Fibroblast of the aortic adventitia (primary cell): ENCODE data around the gene PALM2AKAP2. TPM values are rescaled to one million over a fixed set of nuclear protein-coding genes. Genes with fewer than 3 reads are reported as not detected.

Experiments
- DNase-seq: peaks from one replicate; pipeline ENCODE4 v3.0.0-alpha.2; 2010; ENCODE audit warnings: low read depth
- H3K4me3 ChIP-seq: 2 replicates; pipeline ENCODE4 v1.5.1; 2011; ENCODE audit warnings: low read depth, mild to moderate bottlenecking, control low read depth, low read length, moderate library complexity
- total RNA-seq: library from RNA; depleted of rRNA; stranded (reverse); fragments of >200 nt; gene quantifications from 2 replicates; pipeline ENCODE4 v1.2.3, GENCODE V29; 2012; ENCODE audit warnings: low replicate concordance
- TF ChIP-seq, protein P1 (sequence below): IDR thresholded peaks from 2 replicates; pipeline ENCODE4 v1.5.1; 2011; ENCODE audit warnings: mild to moderate bottlenecking, low read length, control low read depth, inconsistent platforms; ENCODE audit not compliant: insufficient read depth

PALM2AKAP2 gene
- total RNA-seq, 1 donor = 4.2 TPM

DNA sequence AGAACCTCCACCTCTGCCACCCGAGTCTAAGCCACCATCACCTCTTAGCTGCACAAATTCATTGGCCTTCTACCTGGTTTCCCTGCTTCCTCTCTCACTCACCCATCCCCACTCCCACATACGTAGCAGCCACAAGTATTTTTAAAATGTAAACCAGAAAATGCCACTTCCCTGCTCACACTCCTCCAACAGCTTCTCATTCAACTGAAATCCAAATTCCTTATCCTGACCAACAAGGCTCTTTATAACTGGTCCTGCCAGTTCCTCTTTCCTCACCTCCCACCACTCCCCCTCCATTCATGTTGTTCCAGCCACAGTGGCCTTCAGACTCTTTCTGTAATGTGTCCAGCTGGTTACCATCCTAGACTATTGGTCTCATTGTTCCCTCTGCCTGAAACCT lies 25.0 kb upstream of the PALM2AKAP2 start:
- H3K4me3 ChIP-seq = no peak overlapping the region
- TF ChIP-seq, protein P1, sequence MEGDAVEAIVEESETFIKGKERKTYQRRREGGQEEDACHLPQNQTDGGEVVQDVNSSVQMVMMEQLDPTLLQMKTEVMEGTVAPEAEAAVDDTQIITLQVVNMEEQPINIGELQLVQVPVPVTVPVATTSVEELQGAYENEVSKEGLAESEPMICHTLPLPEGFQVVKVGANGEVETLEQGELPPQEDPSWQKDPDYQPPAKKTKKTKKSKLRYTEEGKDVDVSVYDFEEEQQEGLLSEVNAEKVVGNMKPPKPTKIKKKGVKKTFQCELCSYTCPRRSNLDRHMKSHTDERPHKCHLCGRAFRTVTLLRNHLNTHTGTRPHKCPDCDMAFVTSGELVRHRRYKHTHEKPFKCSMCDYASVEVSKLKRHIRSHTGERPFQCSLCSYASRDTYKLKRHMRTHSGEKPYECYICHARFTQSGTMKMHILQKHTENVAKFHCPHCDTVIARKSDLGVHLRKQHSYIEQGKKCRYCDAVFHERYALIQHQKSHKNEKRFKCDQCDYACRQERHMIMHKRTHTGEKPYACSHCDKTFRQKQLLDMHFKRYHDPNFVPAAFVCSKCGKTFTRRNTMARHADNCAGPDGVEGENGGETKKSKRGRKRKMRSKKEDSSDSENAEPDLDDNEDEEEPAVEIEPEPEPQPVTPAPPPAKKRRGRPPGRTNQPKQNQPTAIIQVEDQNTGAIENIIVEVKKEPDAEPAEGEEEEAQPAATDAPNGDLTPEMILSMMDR = no peak
- DNase-seq = no peak

DNA sequence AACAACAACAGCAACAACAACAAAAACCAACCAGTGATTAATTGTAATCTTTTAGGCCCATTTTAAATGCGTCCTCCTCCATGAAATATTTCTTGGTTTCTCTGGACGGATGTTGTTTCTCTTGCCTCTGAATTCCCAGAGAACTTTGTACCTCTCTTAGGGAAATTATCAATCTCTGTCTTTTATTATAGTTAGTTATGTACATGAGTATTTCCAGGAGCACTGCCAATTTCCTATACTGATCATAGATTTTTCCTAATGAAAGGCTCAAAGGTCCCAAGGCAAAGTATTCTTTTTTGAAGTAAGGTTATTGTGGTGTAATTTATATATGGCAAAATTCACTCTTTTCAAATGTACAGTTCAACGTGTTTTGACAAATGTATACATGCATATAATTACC lies 20.4 kb upstream of the PALM2AKAP2 start:
- TF ChIP-seq, protein P1 = no peak
- DNase-seq = no peak

DNA sequence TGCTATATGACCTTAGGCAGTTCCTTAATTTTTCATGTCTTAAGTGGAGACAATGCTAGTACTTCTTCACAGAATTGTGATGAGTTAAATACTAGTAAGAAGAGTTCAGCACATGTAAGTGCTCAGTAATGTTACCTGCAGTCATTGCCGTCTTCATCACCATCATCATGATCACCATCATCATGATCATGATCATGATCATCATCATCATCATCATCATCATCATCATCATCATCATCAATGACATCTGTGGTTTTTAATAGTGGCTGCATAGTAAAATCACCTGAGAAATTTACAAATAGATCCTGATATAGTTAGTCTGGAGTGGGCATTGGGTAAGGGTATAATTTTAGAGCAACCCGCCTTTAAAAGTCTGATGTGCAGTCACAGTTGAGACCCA lies 14.7 kb upstream of the PALM2AKAP2 start:
- TF ChIP-seq, protein P1 = no peak
- DNase-seq = no peak
- H3K4me3 ChIP-seq = no peak overlapping the region

More for the DNA sequence above, 20.4 kb upstream of the PALM2AKAP2 start:
- no peak overlapping the region for H3K4me3 ChIP-seq

DNA sequence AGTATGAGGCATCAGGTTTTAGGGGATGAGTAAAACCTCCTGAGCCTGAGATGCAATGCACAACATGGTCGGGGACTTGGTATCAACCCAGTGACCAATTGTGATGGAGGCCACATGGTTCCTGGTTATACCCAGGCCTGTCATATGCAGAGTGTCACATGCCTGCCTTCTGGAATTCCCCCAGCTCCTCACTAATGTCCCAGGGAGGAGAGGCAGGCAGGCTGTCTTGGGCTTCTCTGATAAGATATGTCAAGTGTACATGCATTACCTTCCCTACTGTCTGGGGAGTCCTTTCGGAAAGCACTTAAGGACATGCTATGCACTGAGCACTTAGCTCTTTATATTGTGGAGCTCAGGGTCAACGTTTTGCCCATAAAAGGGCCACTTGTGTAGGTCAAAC lies 14.2 kb upstream of the PALM2AKAP2 start:
- no peak for DNase-seq
- no peak overlapping the region for H3K4me3 ChIP-seq
- TF ChIP-seq, protein P1 = no peak

DNA sequence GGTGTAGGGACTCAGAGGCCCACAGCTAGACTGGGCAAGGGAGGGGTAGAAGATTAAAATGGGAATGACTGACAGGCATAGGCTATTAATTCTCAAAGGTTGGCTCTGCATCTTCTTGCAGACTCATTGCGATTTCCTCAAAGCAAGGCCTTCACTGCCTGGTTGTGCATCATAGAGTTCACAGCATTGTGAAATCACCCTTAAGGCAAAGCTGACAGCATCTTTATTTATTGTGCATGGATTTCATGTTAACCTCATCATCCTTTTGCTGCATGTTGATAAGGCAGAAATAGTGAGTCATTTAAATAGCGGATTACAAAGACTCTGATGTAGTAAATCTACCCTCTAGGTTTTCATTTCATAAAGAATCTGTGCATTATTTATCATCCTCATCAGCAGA lies 13.6 kb upstream of the PALM2AKAP2 start:
- peak; percentile 86 for DNase-seq
- TF ChIP-seq, protein P1 = no peak
- no peak overlapping the region for H3K4me3 ChIP-seq

DNA sequence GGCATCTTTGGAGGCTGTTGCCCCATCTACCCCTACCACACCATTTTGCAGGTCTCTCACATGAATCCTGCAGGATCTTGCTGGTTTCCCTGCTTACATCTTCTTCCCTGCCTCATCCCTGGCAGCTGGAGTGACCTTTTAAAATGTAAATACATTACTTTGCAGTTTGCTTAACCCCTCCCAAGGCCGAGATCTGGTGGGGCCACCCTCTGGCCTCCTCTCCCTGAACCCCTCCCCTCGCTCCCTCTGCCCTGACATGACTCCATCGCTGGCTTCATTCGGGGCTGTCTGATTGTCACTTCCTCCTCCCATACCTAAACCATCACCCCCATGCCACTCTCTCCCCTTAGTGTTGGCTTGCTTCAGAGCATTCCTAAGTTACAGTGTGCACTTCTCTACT lies 12.6 kb upstream of the PALM2AKAP2 start:
- no peak overlapping the region for H3K4me3 ChIP-seq
- TF ChIP-seq, protein P1 = no peak
- DNase-seq = no peak

DNA sequence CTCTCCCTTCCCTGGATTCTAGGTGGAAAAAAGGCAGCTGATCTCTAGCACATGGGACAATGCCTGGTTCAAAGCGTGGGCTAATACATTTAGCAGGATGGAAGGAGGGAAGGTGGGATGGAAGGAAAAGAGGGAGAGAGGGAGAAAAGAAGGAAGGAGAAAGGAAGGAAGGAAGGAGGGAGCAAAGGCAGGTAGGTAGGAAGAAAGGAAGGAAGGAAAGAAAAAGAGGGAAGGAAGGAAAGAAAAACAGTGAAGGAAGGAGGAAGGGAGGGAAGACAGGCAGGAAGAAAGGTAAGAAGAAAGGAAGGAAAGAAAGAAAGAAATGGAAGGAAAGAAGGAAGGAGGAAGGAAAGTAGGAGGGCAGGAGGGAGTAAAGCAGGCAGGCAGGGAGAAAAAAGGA lies 12.2 kb upstream of the PALM2AKAP2 start:
- TF ChIP-seq, protein P1 = no peak
- DNase-seq = no peak
- H3K4me3 ChIP-seq = no peak overlapping the region
